Liver (tissue), 3 donors: Measurements from ENCODE around the gene LOXHD1.

ENCODE experiments used
- EGR1 ChIP-seq, 2 donors: IDR thresholded peaks; 2 replicates each; pipeline ENCODE4 v1.6.1; 2016 to 2018; ENCODE audit warnings: antibody characterized with exemption in 2 of 2, low read depth in 2 of 2
- FOXA1 ChIP-seq: IDR thresholded peaks from 2 replicates; pipeline ENCODE4 v1.6.1; 2016; ENCODE audit warnings: antibody characterized with exemption
- RAD21 ChIP-seq, 2 donors: IDR thresholded peaks; 2 replicates each; pipeline ENCODE4 v1.6.1; 2016; ENCODE audit warnings: antibody characterized with exemption in 2 of 2, mild to moderate bottlenecking in 2 of 2
- TAF1 ChIP-seq: conservative IDR thresholded peaks from 2 replicates; pipeline ENCODE4 v1.6.1; 2016; ENCODE audit warnings: antibody characterized with exemption, mild to moderate bottlenecking
- YY1 ChIP-seq: IDR thresholded peaks from 2 replicates; pipeline ENCODE4 v1.6.1; 2016; ENCODE audit warnings: antibody characterized with exemption, mild to moderate bottlenecking
- TF ChIP-seq, protein P1 (sequence below): fragments of 150-350 bp; IDR thresholded peaks from 2 replicates; pipeline ENCODE4 v1.5.1; 2017; ENCODE audit warnings: improper control_type of control experiment, low read depth, low read length; ENCODE audit not compliant: missing input control
- TF ChIP-seq, protein P2 (sequence below): IDR thresholded peaks from 2 replicates; pipeline ENCODE4 v1.6.1; 2016; ENCODE audit warnings: antibody characterized with exemption, mild to moderate bottlenecking
- TF ChIP-seq, protein P3 (sequence below): IDR thresholded peaks from 2 replicates; pipeline ENCODE4 v1.6.1; 2016; ENCODE audit warnings: antibody characterized with exemption
- TF ChIP-seq, protein P4 (sequence below): IDR thresholded peaks from 2 replicates; pipeline ENCODE4 v1.6.1; 2016; ENCODE audit warnings: antibody characterized with exemption
- donor health status: healthy.
- donor health status: healthy.

DNA sequence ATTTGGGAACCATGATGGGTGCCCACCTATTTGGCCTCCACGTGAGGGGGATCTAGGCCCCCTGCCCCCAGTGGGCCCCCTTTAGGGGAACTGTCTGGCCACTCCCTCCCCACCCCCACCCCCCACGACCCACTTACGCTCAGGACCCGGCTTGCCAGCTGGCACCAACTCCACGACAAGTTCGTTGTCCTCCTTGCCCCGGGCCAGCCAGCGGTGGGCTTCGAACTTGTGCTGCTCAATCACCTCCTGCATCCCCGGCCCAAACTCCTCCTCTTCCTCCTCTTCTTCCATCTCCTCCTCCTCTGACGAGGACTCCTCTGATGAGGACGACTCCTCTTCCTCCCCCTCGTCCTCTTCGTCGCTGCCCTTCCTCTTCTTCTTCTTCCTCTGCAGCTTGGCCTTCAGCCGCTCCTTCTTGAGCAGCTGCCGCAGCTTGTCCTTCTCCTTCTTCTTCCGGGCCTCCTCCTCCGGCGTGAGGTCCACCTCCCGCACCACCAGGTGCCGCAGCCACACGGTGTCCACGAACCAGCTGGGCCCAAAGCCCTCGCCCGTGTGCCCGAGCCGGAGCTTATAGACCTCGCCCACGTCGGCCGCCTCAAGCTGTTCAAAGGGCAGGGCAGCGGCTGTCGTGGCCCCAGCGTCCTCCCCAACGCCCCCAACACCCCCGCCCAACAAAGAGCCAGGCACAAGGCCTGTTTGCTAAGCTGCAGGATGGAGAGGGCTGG is 96.9 kb downstream of the LOXHD1 start:
- TF ChIP-seq, protein P1, sequence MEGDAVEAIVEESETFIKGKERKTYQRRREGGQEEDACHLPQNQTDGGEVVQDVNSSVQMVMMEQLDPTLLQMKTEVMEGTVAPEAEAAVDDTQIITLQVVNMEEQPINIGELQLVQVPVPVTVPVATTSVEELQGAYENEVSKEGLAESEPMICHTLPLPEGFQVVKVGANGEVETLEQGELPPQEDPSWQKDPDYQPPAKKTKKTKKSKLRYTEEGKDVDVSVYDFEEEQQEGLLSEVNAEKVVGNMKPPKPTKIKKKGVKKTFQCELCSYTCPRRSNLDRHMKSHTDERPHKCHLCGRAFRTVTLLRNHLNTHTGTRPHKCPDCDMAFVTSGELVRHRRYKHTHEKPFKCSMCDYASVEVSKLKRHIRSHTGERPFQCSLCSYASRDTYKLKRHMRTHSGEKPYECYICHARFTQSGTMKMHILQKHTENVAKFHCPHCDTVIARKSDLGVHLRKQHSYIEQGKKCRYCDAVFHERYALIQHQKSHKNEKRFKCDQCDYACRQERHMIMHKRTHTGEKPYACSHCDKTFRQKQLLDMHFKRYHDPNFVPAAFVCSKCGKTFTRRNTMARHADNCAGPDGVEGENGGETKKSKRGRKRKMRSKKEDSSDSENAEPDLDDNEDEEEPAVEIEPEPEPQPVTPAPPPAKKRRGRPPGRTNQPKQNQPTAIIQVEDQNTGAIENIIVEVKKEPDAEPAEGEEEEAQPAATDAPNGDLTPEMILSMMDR, result no peak
- TF ChIP-seq, protein P2, sequence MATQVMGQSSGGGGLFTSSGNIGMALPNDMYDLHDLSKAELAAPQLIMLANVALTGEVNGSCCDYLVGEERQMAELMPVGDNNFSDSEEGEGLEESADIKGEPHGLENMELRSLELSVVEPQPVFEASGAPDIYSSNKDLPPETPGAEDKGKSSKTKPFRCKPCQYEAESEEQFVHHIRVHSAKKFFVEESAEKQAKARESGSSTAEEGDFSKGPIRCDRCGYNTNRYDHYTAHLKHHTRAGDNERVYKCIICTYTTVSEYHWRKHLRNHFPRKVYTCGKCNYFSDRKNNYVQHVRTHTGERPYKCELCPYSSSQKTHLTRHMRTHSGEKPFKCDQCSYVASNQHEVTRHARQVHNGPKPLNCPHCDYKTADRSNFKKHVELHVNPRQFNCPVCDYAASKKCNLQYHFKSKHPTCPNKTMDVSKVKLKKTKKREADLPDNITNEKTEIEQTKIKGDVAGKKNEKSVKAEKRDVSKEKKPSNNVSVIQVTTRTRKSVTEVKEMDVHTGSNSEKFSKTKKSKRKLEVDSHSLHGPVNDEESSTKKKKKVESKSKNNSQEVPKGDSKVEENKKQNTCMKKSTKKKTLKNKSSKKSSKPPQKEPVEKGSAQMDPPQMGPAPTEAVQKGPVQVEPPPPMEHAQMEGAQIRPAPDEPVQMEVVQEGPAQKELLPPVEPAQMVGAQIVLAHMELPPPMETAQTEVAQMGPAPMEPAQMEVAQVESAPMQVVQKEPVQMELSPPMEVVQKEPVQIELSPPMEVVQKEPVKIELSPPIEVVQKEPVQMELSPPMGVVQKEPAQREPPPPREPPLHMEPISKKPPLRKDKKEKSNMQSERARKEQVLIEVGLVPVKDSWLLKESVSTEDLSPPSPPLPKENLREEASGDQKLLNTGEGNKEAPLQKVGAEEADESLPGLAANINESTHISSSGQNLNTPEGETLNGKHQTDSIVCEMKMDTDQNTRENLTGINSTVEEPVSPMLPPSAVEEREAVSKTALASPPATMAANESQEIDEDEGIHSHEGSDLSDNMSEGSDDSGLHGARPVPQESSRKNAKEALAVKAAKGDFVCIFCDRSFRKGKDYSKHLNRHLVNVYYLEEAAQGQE, result no peak
- TF ChIP-seq, protein P3, sequence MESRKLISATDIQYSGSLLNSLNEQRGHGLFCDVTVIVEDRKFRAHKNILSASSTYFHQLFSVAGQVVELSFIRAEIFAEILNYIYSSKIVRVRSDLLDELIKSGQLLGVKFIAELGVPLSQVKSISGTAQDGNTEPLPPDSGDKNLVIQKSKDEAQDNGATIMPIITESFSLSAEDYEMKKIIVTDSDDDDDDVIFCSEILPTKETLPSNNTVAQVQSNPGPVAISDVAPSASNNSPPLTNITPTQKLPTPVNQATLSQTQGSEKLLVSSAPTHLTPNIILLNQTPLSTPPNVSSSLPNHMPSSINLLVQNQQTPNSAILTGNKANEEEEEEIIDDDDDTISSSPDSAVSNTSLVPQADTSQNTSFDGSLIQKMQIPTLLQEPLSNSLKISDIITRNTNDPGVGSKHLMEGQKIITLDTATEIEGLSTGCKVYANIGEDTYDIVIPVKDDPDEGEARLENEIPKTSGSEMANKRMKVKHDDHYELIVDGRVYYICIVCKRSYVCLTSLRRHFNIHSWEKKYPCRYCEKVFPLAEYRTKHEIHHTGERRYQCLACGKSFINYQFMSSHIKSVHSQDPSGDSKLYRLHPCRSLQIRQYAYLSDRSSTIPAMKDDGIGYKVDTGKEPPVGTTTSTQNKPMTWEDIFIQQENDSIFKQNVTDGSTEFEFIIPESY, result no peak
- no peak for TF ChIP-seq TAF1
- TF ChIP-seq, protein P4, sequence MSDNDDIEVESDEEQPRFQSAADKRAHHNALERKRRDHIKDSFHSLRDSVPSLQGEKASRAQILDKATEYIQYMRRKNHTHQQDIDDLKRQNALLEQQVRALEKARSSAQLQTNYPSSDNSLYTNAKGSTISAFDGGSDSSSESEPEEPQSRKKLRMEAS, result no peak
- no peak for TF ChIP-seq YY1
- TF ChIP-seq RAD21 (IDR thresholded peaks at IDR 0.05), result no peak
- no peak for TF ChIP-seq EGR1 (IDR thresholded peaks at IDR 0.05; ENCODE audit: low read depth in 2 of 2)
- no peak for TF ChIP-seq FOXA1
